Neural cell (in vitro differentiated cells): ENCODE measurements around the gene SULT1A2. TPM values are rescaled to one million over a fixed set of nuclear protein-coding genes. Genes with fewer than 3 reads are reported as not detected.
"Not testable (repeated sequence)": the region's sequence is repeated elsewhere in the genome, so short reads cannot be mapped to it uniquely, and the experiment has no call there.

Experiments
- H2AFZ ChIP-seq: fragments of 200-600, 300-800 bp; sonication (generic), shearing (Covaris generic); 2 replicates; pipeline ENCODE4 v1.6.0; 2014; ENCODE audit warnings: low read depth, mild to moderate bottlenecking, antibody characterized with exemption, low read length, moderate library complexity
- H3F3A ChIP-seq: fragments of 200-600 bp; shearing (Covaris generic); 2 replicates; pipeline ENCODE4 v1.6.1; 2016; ENCODE audit warnings: mild to moderate bottlenecking, moderate library complexity, mixed read lengths, antibody characterized with exemption, low read length; ENCODE audit not compliant: insufficient read depth, poor library complexity, severe bottlenecking
- H3K27ac ChIP-seq: fragments of 200-600, 300-800 bp; sonication (generic), shearing (Covaris generic); 2 replicates; pipeline ENCODE4 v1.5.1; 2014; ENCODE audit warnings: mild to moderate bottlenecking, low read length, moderate library complexity
- H3K27me3 ChIP-seq: fragments of 300-800, 200-600 bp; sonication (generic), shearing (Covaris generic); 2 replicates; pipeline ENCODE4 v1.6.0; 2014; ENCODE audit warnings: mild to moderate bottlenecking, low read depth, low read length, moderate library complexity; ENCODE audit not compliant: insufficient read depth
- H3K36me3 ChIP-seq: fragments of 300-800, 200-600 bp; sonication (generic), shearing (Covaris generic); 2 replicates; pipeline ENCODE4 v1.5.1; 2014; ENCODE audit warnings: mild to moderate bottlenecking, antibody characterized with exemption, low read length, moderate library complexity; ENCODE audit not compliant: insufficient read depth
- H3K4me2 ChIP-seq: fragments of 300-800, 200-600 bp; sonication (generic), shearing (Covaris generic); 2 replicates; pipeline ENCODE4 v1.6.0; 2014; ENCODE audit warnings: mild to moderate bottlenecking, low read length
- H3K4me3 ChIP-seq: fragments of 300-800, 200-600 bp; sonication (generic), shearing (Covaris generic); 2 replicates; pipeline ENCODE4 v1.5.1; 2014; ENCODE audit warnings: mild to moderate bottlenecking, low read length, moderate library complexity
- H3K79me2 ChIP-seq: fragments of 200-600 bp; shearing (Covaris generic); replicated peaks from 2 replicates; pipeline ENCODE4 v1.6.0; 2014; ENCODE audit warnings: mild to moderate bottlenecking, low read length, moderate library complexity; ENCODE audit not compliant: insufficient read depth
- H3K9ac ChIP-seq: fragments of 300-800, 200-600 bp; sonication (generic), shearing (Covaris generic); 2 replicates; pipeline ENCODE4 v1.6.1; 2016; ENCODE audit warnings: mild to moderate bottlenecking, low read length, mixed read lengths
- H3K9me2 ChIP-seq: fragments of 200-600 bp; shearing (Covaris generic); 2 replicates; pipeline ENCODE4 v1.6.1; 2016; ENCODE audit warnings: mild to moderate bottlenecking, low read length, mixed read lengths; ENCODE audit not compliant: insufficient read depth
- H3K9me3 ChIP-seq: fragments of 200-600, 300-800 bp; sonication (generic), shearing (Covaris generic); 2 replicates; pipeline ENCODE4 v1.6.1; 2016; ENCODE audit warnings: mild to moderate bottlenecking, mixed run types, low read length, moderate library complexity, mixed read lengths
- H4K20me1 ChIP-seq: fragments of 200-600 bp; shearing (Covaris generic); 2 replicates; pipeline ENCODE4 v1.6.1; 2016; ENCODE audit warnings: mild to moderate bottlenecking, mixed run types; ENCODE audit not compliant: insufficient read depth
- EZH2 ChIP-seq: fragments of 200-600, 300-800 bp; shearing (Covaris generic), sonication (generic); IDR thresholded peaks from 2 replicates; pipeline ENCODE4 v1.6.1; 2014; ENCODE audit warnings: antibody characterized with exemption, low read length, borderline replicate concordance, mild to moderate bottlenecking; ENCODE audit not compliant: insufficient read depth, poor library complexity, severe bottlenecking
- MXI1 ChIP-seq: fragments of 450-650 bp; conservative IDR thresholded peaks from 2 replicates; pipeline ENCODE4 v1.6.1; 2014; ENCODE audit warnings: antibody characterized with exemption, mild to moderate bottlenecking; ENCODE audit not compliant: poor library complexity, severe bottlenecking
- POLR2AphosphoS5 ChIP-seq: IDR thresholded peaks from 2 replicates; pipeline ENCODE4 v1.6.1; 2012
- RAD21 ChIP-seq: fragments of 450-650 bp; conservative IDR thresholded peaks from 2 replicates; pipeline ENCODE4 v1.6.1; 2014; ENCODE audit warnings: antibody characterized with exemption, mild to moderate bottlenecking, moderate library complexity
- SMC3 ChIP-seq: fragments of 450-650 bp; conservative IDR thresholded peaks from 2 replicates; pipeline ENCODE4 v1.6.1; 2014; ENCODE audit warnings: antibody characterized with exemption, mild to moderate bottlenecking, moderate library complexity; ENCODE audit not compliant: poor library complexity
- polyA plus RNA-seq: library from polyadenylated mRNA; depleted of rRNA; stranded (reverse); fragments of >200 nt; gene quantifications from 2 replicates; pipeline ENCODE4 v1.2.3, GENCODE V29; 2014
- TF ChIP-seq, protein P1 (sequence below): fragments of 450-650 bp; IDR thresholded peaks from 2 replicates; pipeline ENCODE4 v1.5.1; 2014; ENCODE audit warnings: antibody characterized with exemption, mild to moderate bottlenecking, moderate library complexity; ENCODE audit not compliant: poor library complexity, severe bottlenecking

Gene SULT1A2
- polyA plus RNA-seq, 1 donor from 2014 or later, result not detected

DNA sequence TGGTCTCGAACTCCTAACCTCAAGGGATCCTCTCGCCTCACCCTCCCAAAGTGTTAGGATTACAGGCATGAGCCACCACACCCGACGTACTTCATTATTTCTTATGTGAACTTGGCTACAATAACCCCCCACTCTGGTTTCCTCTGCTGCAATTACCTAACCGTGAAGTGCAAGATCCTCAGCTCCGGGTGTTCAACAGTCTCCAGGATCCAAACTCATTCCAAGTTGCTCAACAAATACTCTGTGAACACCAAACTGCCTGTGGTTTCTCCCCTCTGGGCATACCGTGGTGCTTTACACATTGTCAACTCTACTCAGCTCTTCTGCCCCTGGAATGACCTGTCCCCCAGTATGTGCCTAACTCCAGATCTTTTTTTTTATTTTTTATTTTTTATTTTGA is 19.8 kb upstream of the SULT1A2 start:
- no peak overlapping the region for H3K4me2 ChIP-seq
- TF ChIP-seq SMC3 (no peak), EZH2 (no peak), RAD21 (no peak), POLR2AphosphoS5 (no peak), MXI1 (no peak)

DNA sequence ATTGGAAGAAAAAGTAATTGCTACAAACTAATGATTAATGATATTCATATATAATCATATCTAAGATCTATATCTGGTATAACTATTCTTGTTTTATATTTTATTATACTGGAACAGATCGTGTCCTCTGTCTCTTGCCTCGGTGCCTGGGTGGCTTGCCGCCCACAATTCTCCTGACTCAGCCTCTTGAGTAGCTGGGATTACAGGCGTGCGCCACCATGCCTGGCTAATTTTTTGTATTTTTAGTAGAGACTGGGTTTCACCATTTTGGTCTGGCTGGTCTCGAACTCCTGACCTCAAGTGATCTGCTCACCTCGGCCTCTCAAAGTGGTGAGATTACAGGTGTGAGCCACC is 19.4 kb upstream of the SULT1A2 start:
- H3K9me2 ChIP-seq, H3K4me3 ChIP-seq, H3K9ac ChIP-seq, H3K4me2 ChIP-seq, H3K27me3 ChIP-seq, H3F3A ChIP-seq, H3K79me2 ChIP-seq, H3K27ac ChIP-seq, H3K9me3 ChIP-seq, H2AFZ ChIP-seq, H3K36me3 ChIP-seq, H4K20me1 ChIP-seq: not testable (repeated sequence)
- peak; percentile 2 for TF ChIP-seq SMC3
- TF ChIP-seq, protein P1, sequence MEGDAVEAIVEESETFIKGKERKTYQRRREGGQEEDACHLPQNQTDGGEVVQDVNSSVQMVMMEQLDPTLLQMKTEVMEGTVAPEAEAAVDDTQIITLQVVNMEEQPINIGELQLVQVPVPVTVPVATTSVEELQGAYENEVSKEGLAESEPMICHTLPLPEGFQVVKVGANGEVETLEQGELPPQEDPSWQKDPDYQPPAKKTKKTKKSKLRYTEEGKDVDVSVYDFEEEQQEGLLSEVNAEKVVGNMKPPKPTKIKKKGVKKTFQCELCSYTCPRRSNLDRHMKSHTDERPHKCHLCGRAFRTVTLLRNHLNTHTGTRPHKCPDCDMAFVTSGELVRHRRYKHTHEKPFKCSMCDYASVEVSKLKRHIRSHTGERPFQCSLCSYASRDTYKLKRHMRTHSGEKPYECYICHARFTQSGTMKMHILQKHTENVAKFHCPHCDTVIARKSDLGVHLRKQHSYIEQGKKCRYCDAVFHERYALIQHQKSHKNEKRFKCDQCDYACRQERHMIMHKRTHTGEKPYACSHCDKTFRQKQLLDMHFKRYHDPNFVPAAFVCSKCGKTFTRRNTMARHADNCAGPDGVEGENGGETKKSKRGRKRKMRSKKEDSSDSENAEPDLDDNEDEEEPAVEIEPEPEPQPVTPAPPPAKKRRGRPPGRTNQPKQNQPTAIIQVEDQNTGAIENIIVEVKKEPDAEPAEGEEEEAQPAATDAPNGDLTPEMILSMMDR, result peak; percentile 5

More for the DNA sequence above, 19.8 kb upstream of the SULT1A2 start:
- Histone ChIP-seq H3K36me3 (no peaks in the 10 kb centered on the region), H3K9ac (no peak overlapping the region), H2AFZ (no peak overlapping the region), H3K79me2 (no peaks in the 10 kb centered on the region), H3K4me3 (no peak overlapping the region), H3F3A (no peaks in the 10 kb centered on the region), H3K9me2 (no peaks in the 10 kb centered on the region), H4K20me1 (no peaks in the 10 kb centered on the region), H3K9me3 (no peaks in the 10 kb centered on the region), H3K27ac (no peak overlapping the region), H3K27me3 (no peaks in the 10 kb centered on the region)

DNA sequence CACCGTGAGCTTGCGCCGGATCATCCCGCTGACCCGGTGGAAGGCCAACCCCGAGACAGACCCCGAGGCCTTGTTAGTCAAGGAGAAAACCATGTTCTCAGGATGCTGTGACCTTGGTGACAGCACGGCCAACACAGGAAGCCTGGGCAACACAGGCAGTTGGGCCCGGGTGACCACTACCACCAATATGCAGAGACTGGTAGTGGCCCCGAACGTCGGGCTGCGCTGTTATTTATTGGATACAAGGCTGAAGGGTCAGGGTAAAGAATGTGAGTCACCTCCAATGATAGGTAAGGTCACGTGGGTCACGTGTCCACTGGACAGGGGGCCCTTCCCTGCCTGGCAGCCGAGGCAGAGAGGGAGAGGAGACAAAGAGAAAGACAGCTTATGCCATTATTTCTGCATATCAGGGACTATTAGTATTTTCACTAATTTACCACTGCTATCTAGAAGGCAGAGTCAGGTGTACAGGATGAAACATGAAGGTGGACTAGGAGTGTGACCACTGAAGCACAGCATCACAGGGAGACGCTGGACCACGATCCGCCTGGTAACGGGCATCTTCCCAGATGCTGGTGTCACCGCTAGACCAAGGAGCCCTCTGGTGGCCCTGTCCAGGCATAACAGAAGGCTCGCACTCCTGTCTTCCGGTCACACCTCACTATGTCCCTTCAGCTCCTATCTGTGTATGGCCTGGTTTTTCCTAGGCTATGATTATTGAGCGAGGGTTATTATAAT is 18.8 kb upstream of the SULT1A2 start:
- not testable (repeated sequence) for H3K4me2 ChIP-seq, H2AFZ ChIP-seq, H3F3A ChIP-seq, H3K9ac ChIP-seq, H3K27ac ChIP-seq, H3K79me2 ChIP-seq, H4K20me1 ChIP-seq, H3K36me3 ChIP-seq, H3K4me3 ChIP-seq, H3K9me2 ChIP-seq, H3K9me3 ChIP-seq, H3K27me3 ChIP-seq
- TF ChIP-seq, protein P1, result peak; percentile 72
- TF ChIP-seq SMC3 (peak; percentile 73), RAD21 (peak; percentile 62)

DNA sequence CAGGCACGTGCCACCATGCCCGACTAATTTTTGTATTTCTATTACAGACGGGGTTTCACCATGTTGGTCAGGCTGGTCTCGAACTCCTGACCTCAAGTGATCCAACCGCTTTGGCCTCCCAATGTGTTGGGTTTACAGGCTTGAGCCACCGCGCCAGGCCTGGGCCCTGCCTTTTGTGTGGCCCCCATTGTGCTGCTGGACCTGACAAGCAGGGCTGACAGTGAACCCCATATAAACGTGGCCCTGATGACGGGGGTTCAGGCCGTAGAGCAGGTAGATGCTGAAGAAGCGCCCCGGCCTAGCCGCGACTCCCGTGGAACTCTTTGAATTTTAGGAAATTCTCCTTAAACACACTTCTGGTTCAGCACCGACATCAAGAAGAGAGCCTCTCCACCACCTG is 17.7 kb upstream of the SULT1A2 start:
- not testable (repeated sequence) for H2AFZ ChIP-seq, H3K9me3 ChIP-seq, H3K9me2 ChIP-seq, H3K4me3 ChIP-seq, H3K27ac ChIP-seq, H3K9ac ChIP-seq, H3K36me3 ChIP-seq, H4K20me1 ChIP-seq, H3K4me2 ChIP-seq, H3K27me3 ChIP-seq, H3F3A ChIP-seq, H3K79me2 ChIP-seq

DNA sequence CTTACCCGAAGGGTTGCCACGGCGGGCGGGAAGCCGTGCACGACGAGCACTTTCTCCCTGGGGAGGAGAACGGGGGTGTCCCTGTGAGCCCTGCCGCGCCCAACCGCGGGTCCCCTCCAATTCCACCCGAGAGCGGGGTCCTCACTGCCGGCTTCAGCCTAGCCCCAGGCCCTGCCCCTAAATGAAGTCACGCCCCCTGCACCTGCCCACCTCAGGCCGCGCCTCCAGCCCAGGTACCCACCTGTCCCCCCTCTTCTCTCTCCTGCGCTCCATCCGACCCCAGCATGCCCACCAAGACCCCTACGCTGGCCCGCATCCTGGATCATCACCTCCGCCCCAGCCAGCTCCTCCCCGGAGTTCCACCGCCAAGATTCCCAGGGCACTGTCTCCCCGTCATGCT is 17.1 kb upstream of the SULT1A2 start:
- not testable (repeated sequence) for H3K4me3 ChIP-seq, H2AFZ ChIP-seq

More for the DNA sequence above, 17.1 kb upstream of the SULT1A2 start:
- not testable (repeated sequence) for H3K27me3 ChIP-seq, H3K4me2 ChIP-seq, H3K9ac ChIP-seq, H4K20me1 ChIP-seq, H3K9me2 ChIP-seq, H3K36me3 ChIP-seq, H3K27ac ChIP-seq, H3K79me2 ChIP-seq, H3F3A ChIP-seq, H3K9me3 ChIP-seq
